ENCODE measurements around the gene TTC28. TPM values are rescaled to one million over a fixed set of nuclear protein-coding genes. Genes with fewer than 3 reads are reported as not detected.

TTC28 gene
- total and polyA plus RNA-seq, 12 donors, result 3.4 to 75.6 (median 28.6) TPM

DNA sequence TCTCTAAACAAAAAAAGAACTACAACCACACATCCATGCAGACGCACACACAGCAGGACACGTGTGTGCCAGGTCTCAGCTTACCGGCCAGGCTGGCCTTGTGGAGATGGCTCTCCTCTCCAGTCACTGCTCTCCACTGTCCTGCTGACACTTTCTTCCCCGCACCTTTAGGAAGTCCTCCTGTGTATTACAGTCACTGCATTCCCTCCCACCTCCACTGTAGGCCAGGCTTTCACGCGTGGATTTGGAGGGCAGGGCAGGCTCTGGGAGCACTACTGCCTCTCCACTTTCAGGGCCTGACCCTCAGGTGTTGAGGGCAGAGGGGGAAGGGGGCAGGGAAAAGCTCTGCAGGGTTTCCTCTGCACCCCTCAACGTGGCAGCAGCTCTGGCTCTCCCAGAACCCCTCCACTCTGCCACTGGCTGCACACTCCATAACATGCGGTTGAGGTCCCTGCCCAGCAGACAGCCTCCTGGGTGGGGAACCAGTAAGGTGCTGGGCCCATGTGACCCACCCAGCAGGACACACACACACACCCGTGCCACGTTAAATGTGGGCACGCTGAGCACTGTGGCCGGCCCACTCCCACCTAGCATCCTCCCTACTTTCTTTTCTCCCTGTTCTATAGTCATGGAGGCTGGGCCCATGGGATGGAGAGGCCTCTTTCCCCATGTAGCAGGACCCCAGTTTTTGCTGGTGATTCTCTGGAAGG lies 653.6 kb downstream of the TTC28 start:
- H3K27me3 ChIP-seq, result no peaks in the 10 kb centered on the region
- TF ChIP-seq POLR2A (IDR thresholded peaks at IDR 0.05), result no peak
- TF ChIP-seq CTCF (IDR thresholded peaks at IDR 0.05), result no peak
- no peak overlapping the region for H3K4me3 ChIP-seq
- H3K36me3 ChIP-seq (replicated peaks in 1 of 2), result no peaks in the 10 kb centered on the region
- peak in 4 of 7 donors; percentile 7 to 46 (median 11) for DNase-seq
- 93 to 96% (median 95%) methylated on average over 10 to 12 of the region's 12 CpGs for WGBS, 4 donors
- peaks cover 0 to 19% of the 10 kb centered on the region in 2 donors for H3K4me1 ChIP-seq (replicated peaks in 1 of 2)
- no peak overlapping the region for H3K27ac ChIP-seq
- no peaks in the 10 kb centered on the region for H3K9me3 ChIP-seq (replicated peaks in 1 of 3)
- intact Hi-C loops (cut with DNase I), result loop anchor here (10.0 kb wide), 2 partner anchors 559 to 569 kb away; no protein-coding TSS in a partner anchor

- peak in 4 of 7 donors; percentile 10 to 73 (median 15) for DNase-seq
- no peak overlapping the region for H3K4me3 ChIP-seq
- TF ChIP-seq CTCF (IDR thresholded peaks at IDR 0.05) (no peak), POLR2A (IDR thresholded peaks at IDR 0.05) (no peak)
- no peaks in the 10 kb centered on the region for H3K9me3 ChIP-seq (replicated peaks in 1 of 3)
- 72 to 82% (median 75%) methylated on average over 6 to 7 of the region's 7 CpGs for WGBS, 4 donors
- no peak overlapping the region for H3K27ac ChIP-seq
- no peaks in the 10 kb centered on the region for H3K27me3 ChIP-seq
- intact Hi-C loops (cut with DNase I), result loop anchor here (10.0 kb wide), 2 partner anchors 559 to 569 kb away; no protein-coding TSS in a partner anchor
- H3K36me3 ChIP-seq (replicated peaks in 1 of 2), result no peaks in the 10 kb centered on the region
- H3K4me1 ChIP-seq (replicated peaks in 1 of 2), result peaks cover 0 to 24% of the 10 kb centered on the region in 2 donors
Measured at GRCh38 chr22:28025333-28025732, 654.3 kb downstream of the TTC28 start.

DNA sequence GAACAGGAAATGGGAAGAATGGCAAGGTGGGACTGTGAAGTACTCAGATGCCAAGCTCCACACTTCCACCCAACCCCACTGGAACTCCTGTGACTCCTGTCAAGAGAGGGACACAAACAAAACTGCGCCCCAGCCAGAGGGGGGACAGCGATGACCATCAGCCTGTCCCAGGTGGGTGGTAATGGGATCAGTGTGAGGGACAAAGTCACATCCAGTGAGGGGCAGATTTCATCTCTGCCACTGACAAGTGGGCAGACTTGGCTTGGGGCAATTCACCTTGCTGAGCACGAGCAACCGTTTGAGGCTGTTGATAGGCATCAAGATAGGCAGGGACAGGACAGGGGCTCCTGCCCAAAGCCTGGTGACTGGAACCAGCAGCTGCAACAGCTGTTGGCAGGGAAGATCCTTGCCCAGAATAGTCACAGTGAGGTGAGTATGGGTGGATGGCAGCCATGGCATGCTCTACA lies 655.2 kb downstream of the TTC28 start:
- no peaks in the 10 kb centered on the region for H3K9me3 ChIP-seq (replicated peaks in 1 of 3)
- H3K36me3 ChIP-seq (replicated peaks in 1 of 2), result no peaks in the 10 kb centered on the region
- TF ChIP-seq CTCF (IDR thresholded peaks at IDR 0.05), result no peak
- no peak for TF ChIP-seq POLR2A (IDR thresholded peaks at IDR 0.05)
- peak in 4 of 7 donors; percentile 11 to 46 (median 14) for DNase-seq
- intact Hi-C loops (cut with DNase I), result loop anchor here (10.0 kb wide), 2 partner anchors 560 to 570 kb away; no protein-coding TSS in a partner anchor
- H3K4me1 ChIP-seq (replicated peaks in 1 of 2), result peaks cover 0 to 29% of the 10 kb centered on the region in 2 donors
- 88 to 96% (median 90%) methylated on average over 3 to 4 of the region's 4 CpGs for WGBS, 4 donors
- no peak overlapping the region for H3K4me3 ChIP-seq
- no peaks in the 10 kb centered on the region for H3K27me3 ChIP-seq
- no peak overlapping the region for H3K27ac ChIP-seq

- Histone ChIP-seq H3K4me3 (no peak overlapping the region), H3K36me3 (replicated peaks in 1 of 2) (no peaks in the 10 kb centered on the region), H3K4me1 (replicated peaks in 1 of 2) (peaks cover 0 to 30% of the 10 kb centered on the region in 2 donors), H3K27ac (no peak overlapping the region), H3K27me3 (no peaks in the 10 kb centered on the region), H3K9me3 (replicated peaks in 1 of 3) (no peaks in the 10 kb centered on the region)
- peak in 2 of 7 donors; percentile 9 to 39 for DNase-seq
- 80 to 89% (median 85%) methylated on average over 5 of the region's 5 CpGs for WGBS, 4 donors
- intact Hi-C loops (cut with DNase I), result loop anchor here (10.0 kb wide), 2 partner anchors 561 to 571 kb away; no protein-coding TSS in a partner anchor
- no peak for TF ChIP-seq POLR2A (IDR thresholded peaks at IDR 0.05)
- TF ChIP-seq CTCF (IDR thresholded peaks at IDR 0.05), result no peak
Measured at GRCh38 chr22:28023774-28024173, 655.9 kb downstream of the TTC28 start.
